HFFc6 (cell line): ENCODE data around the gene EPGN. TPM values are rescaled to one million over a fixed set of nuclear protein-coding genes. Genes with fewer than 3 reads are reported as not detected.
A peak's percentile ranks its signal among the peaks of the same experiment; 100 is the strongest.

Experiments
- DNase-seq: peaks from one replicate; pipeline ENCODE4 v3.0.0-alpha.2; 2018
- H3K27ac Mint-ChIP-seq: 2 replicates; pipeline ENCODE4 v1.8.0; 2020; ENCODE audit warnings: mild to moderate bottlenecking, mixed read lengths
- H3K27me3 Mint-ChIP-seq: 2 replicates; pipeline ENCODE4 v1.8.0; 2021; ENCODE audit warnings: mild to moderate bottlenecking, moderate library complexity, mixed read lengths; ENCODE audit not compliant: insufficient read depth
- H3K36me3 Mint-ChIP-seq: 2 replicates; pipeline ENCODE4 v1.8.0; 2021; ENCODE audit warnings: low read depth, mixed read lengths
- H3K4me1 Mint-ChIP-seq: 2 replicates; pipeline ENCODE4 v1.8.0; 2020; ENCODE audit warnings: low read depth, mixed read lengths
- H3K4me3 Mint-ChIP-seq: 2 replicates; pipeline ENCODE4 v1.8.0; 2020; ENCODE audit warnings: mild to moderate bottlenecking, moderate library complexity, mixed read lengths
- H3K9me3 Mint-ChIP-seq: 2 replicates; pipeline ENCODE4 v1.8.0; 2020; ENCODE audit warnings: mild to moderate bottlenecking, mixed read lengths
- total RNA-seq, 6 experiments: library from RNA; stranded (reverse); fragmentation: NEBNext Ultra II Directional; extraction: Animal tissue kit (Norgen Biotek cat#: 25700); gene quantifications; 2 replicates in 1 of 6; 3 replicates in 5 of 6; pipeline ENCODE4 v1.2.3, GENCODE V29; 2021
- TF ChIP-seq, protein P1 (sequence below): fragments of 200-600 bp; sonication (generic); IDR thresholded peaks from 2 replicates; pipeline ENCODE4 v1.5.0; 2021; ENCODE audit warnings: antibody characterized with exemption, mild to moderate bottlenecking

The EPGN gene
- total RNA-seq, 6 experiments from 2014 or later: 0.33 to 3.3 (median 0.71) TPM; not detected in 1

DNA sequence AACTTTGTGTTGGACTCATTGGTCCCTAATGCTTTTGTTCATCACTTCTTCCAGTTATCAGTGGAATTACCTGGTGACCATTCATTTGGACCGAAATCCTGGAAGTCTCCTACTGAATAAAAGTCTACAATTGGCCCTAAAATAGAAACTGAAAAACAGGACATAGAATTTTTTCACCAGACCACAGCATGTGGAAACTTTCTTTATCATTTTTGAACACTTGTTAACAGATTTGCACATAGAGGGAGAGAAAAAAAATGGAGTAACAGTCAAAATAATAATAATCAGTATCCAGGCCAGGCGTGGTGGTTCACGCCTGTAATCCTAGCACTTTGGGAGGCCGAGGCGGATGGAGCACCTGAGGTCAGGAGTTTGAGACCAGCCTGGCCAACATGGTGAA lies 7.1 kb downstream of the EPGN start:
- TF ChIP-seq, protein P1, sequence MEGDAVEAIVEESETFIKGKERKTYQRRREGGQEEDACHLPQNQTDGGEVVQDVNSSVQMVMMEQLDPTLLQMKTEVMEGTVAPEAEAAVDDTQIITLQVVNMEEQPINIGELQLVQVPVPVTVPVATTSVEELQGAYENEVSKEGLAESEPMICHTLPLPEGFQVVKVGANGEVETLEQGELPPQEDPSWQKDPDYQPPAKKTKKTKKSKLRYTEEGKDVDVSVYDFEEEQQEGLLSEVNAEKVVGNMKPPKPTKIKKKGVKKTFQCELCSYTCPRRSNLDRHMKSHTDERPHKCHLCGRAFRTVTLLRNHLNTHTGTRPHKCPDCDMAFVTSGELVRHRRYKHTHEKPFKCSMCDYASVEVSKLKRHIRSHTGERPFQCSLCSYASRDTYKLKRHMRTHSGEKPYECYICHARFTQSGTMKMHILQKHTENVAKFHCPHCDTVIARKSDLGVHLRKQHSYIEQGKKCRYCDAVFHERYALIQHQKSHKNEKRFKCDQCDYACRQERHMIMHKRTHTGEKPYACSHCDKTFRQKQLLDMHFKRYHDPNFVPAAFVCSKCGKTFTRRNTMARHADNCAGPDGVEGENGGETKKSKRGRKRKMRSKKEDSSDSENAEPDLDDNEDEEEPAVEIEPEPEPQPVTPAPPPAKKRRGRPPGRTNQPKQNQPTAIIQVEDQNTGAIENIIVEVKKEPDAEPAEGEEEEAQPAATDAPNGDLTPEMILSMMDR: no peak
- no peak for DNase-seq
- no peaks in the 10 kb centered on the region for H3K27me3 Mint-ChIP-seq
- H3K9me3 Mint-ChIP-seq: no peaks in the 10 kb centered on the region
- no peak overlapping the region for H3K4me3 Mint-ChIP-seq
- H3K36me3 Mint-ChIP-seq: no peaks in the 10 kb centered on the region
- no peak overlapping the region for H3K27ac Mint-ChIP-seq
- peaks cover 31% of the 10 kb centered on the region for H3K4me1 Mint-ChIP-seq

DNA sequence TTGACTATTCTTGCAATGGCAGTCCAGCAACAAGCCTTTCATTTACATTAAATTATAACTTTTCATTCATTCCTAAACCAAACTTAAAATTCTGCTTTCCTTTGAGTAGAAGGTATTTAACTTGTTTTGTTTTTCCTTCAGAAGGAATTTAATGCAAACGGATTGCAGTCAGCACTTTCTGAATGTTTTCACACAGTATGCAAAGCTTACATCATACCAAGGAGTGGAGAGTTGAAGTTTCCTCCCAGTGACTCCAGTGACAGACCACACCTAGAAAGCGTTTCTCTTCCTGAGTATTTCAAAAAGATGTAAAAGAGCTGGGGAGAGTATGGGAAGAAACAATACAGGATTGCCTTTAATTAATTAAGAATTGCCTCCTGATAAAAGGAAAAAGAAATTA lies 8.1 kb downstream of the EPGN start:
- H3K27me3 Mint-ChIP-seq: no peaks in the 10 kb centered on the region
- no peaks in the 10 kb centered on the region for H3K36me3 Mint-ChIP-seq
- peaks cover 41% of the 10 kb centered on the region for H3K4me1 Mint-ChIP-seq
- H3K4me3 Mint-ChIP-seq: no peak overlapping the region
- no peak for DNase-seq
- TF ChIP-seq, protein P1: no peak
- H3K9me3 Mint-ChIP-seq: no peaks in the 10 kb centered on the region
- no peak overlapping the region for H3K27ac Mint-ChIP-seq

DNA sequence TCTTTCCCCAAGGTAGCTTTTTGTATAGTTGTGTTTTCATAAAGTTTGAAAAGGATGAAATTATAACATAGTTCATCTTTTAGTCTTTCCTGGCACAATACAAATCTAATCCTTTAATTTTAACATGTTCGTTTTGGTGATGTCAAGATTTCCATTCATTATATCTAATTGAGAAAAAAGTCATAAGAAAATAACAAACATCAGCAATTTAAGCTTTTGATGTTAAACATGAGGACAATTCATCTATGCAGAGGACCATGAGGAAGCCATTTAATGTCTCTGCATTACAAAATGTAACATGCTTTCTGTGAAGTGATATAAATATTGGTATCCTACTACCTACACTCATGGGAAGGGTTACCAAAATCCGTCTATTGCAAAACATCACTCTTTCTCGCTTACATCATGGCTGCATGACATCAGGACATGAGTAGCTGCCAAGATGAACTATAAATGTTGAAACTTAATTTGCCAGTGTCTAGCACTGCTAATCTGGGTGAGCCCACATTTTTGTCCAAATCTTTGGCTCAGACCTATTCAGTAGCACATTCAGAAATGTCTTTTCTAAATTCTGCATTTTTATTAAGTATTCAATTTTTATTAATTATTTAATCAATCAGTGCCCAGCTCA lies 9.5 kb downstream of the EPGN start:
- Mint-ChIP-seq H3K27me3 (no peaks in the 10 kb centered on the region), H3K4me1 (peaks cover 38% of the 10 kb centered on the region), H3K27ac (no peak overlapping the region), H3K36me3 (no peaks in the 10 kb centered on the region), H3K4me3 (no peak overlapping the region), H3K9me3 (no peaks in the 10 kb centered on the region)
- TF ChIP-seq, protein P1: no peak
- no peak for DNase-seq

DNA sequence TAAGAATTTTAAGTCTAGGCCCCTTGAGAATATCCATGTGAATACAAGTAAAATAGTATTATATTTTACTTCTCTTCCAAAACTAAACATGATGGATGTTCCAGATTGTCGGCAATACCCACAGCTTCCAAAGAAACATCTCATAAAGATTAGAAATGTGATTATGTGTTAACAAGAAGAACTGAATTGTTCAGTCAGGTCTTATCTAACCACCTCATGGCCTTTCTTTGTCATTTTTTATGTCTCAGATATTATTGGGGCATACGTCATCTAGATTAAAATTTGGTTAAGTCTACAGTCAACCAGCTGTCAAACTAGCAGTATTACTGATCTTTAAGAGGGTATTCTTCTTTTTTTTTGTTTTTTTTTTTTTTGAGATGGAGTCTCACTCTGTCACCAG lies 10.0 kb downstream of the EPGN start:
- Mint-ChIP-seq H3K27me3 (no peaks in the 10 kb centered on the region), H3K4me1 (peaks cover 38% of the 10 kb centered on the region)
- no peak for DNase-seq

DNA sequence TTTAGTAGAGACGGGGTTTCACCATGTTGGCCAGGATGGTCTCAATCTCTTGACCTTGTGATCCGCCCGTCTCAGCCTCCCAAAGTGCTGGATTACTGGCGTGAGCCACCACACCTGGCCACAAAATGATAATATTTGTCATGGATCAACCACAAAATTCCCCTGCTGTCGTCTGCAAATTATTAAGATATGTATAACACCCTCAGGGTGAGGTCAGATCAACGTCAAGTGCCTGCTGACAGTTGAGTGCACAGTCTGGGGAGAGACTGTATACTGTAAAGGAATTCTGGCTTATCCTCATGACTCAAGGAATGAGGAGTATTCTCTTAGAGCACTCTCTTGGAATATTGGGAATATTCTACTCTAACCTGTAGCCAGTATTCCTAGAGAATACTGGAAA lies 11.2 kb downstream of the EPGN start:
- peak; percentile 16 for DNase-seq
- no peaks in the 10 kb centered on the region for H3K27me3 Mint-ChIP-seq

More for the DNA sequence above, 10.0 kb downstream of the EPGN start:
- TF ChIP-seq, protein P1: no peak
- H3K9me3 Mint-ChIP-seq: no peaks in the 10 kb centered on the region
- no peaks in the 10 kb centered on the region for H3K36me3 Mint-ChIP-seq
- H3K27ac Mint-ChIP-seq: no peak overlapping the region
- no peak overlapping the region for H3K4me3 Mint-ChIP-seq

More for the DNA sequence above, 11.2 kb downstream of the EPGN start:
- no peaks in the 10 kb centered on the region for H3K36me3 Mint-ChIP-seq
- no peak overlapping the region for H3K27ac Mint-ChIP-seq
- H3K4me1 Mint-ChIP-seq: peaks cover 42% of the 10 kb centered on the region
- H3K4me3 Mint-ChIP-seq: no peak overlapping the region; the same call in 1 of the 2 replicates
- TF ChIP-seq, protein P1: no peak
- H3K9me3 Mint-ChIP-seq: no peaks in the 10 kb centered on the region
